HG03159 (cell line): ENCODE results near the gene DCC.
A peak's percentile ranks its signal among the peaks of the same experiment; 100 is the strongest.

Source experiments
- ATAC-seq: cut with Tn5 transposase; IDR thresholded peaks from one replicate; pipeline ENCODE4 v1.9.1; 2021; ENCODE audit warnings: mild to moderate bottlenecking, moderate library complexity; ENCODE audit not compliant: unreplicated experiment

Gene DCC

GRCh38 chr18:52572036-52573000 lies 232.3 kb downstream of the DCC start:
- ATAC-seq: no peak

- no peak for ATAC-seq
Measured at GRCh38 chr18:52577795-52578194, 237.8 kb downstream of the DCC start.

GRCh38 chr18:52582061-52582460 lies 242.1 kb downstream of the DCC start:
- no peak for ATAC-seq

GRCh38 chr18:52582516-52582915 lies 242.5 kb downstream of the DCC start:
- ATAC-seq: no peak

DNA sequence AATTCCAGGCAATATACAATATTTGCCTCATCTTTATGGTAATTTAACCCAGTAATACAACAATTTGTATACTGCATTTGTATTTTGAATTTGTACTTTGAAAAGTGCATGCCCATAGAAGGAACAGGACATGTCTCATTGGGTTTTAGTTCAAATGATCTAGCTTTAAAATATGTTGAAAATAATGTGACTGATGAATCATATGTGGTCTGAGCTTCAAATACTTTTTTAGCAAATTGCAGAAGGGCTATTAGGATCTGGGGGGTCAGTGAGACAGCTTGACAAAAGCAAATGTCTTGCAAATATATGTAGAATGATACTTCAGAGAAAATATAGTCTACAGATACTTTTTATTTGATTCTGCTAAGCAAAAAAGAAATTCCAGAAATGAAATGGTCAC lies 248.9 kb downstream of the DCC start:
- ATAC-seq: no peak

DNA sequence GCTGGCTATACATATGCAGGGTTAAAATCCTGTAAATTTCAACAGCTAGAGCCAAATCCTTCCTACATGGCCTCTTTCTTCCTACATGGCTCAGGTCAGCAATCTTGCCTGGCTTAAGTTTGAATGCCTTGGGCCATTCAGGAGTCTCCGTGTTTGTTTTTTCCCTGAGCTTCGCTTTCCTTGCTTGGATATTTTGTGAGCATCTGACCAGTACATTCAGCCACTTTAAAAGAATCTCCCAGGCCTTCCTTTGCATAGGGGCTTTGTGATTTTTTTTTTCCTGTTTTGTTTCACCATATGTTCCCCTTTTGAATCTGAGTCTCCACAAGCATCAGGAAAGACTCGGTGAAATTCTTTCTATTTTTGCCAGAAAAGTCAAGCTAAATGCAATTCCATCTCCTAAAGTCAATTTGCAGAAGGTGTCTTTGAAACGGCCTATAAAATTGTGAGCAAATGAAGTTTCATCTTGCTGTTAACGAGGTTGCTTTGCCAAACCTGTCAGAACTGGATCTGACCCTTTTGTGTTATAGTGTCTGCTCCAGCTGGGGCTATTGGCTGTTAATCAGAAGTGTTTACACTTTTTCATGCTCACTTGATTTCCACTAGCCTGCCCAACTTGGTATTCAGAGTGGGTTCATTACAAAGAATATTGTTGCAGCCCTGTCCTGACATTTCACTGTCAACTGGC lies 256.9 kb downstream of the DCC start:
- no peak for ATAC-seq

DNA sequence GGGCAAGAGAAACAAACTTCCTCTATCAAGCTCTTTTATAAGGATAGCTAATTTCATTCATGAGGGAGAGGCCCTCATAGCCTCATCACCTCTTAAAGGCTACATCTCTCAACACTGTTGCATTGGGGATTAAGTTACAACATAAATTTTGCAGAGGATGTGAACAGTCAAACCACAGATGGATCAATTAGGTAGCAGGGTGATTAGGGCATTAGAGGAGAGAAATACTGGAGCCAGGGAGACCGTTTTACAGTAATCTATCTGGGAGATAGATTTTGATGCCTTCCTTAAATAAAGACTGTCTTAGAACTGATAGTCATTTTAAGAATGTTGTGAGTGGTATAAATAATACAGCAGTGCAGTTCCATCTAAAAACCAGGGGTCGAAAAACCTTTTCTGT lies 258.9 kb downstream of the DCC start:
- ATAC-seq: no peak

GRCh38 chr18:52602820-52603219 lies 262.8 kb downstream of the DCC start:
- no peak for ATAC-seq

DNA sequence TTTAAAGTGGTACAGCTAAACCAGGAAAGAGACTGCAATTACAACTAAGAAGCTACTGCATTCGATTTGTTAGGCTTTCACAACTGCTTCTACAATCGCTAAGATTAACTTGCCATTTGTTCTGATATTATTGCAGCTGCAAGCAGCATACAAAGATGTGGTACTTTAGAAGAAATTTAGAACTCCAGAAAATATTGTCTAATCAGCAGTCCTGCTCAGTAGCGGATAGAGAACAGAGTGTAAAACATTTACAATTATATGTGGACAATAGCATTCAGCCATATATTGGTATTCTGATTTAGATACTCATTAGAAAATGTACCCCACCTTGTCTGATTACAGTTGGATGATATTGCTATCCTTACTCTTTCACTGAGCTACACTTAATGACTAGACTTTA lies 265.3 kb downstream of the DCC start:
- ATAC-seq: no peak

- no peak for ATAC-seq
Measured at GRCh38 chr18:52607985-52608384, 268.0 kb downstream of the DCC start.

- no peak for ATAC-seq
Measured at GRCh38 chr18:52610451-52611115, 270.6 kb downstream of the DCC start.

DNA sequence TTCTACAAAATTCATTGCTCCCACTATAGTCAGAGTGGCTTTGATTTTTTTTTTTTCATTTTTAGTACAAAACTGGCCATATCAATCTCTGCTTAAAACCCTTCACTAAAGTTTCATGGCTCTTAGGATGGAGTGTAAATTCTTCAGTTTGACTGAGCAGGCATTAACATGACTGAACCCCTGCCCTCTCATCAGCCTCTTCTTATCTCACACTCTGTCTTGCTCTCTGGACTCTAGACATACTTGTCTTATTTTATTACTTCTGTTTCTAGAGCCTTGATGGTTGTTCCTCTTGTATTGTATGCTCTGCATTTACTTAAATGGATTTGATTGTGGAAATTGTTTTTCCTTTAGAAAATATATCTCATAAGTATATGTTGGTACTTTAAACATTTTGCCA lies 272.4 kb downstream of the DCC start:
- no peak for ATAC-seq

- ATAC-seq: no peak
Measured at GRCh38 chr18:52615321-52615720, 275.3 kb downstream of the DCC start.

- ATAC-seq: peak; percentile 93
Measured at GRCh38 chr18:52615943-52616342, 275.9 kb downstream of the DCC start.

DNA sequence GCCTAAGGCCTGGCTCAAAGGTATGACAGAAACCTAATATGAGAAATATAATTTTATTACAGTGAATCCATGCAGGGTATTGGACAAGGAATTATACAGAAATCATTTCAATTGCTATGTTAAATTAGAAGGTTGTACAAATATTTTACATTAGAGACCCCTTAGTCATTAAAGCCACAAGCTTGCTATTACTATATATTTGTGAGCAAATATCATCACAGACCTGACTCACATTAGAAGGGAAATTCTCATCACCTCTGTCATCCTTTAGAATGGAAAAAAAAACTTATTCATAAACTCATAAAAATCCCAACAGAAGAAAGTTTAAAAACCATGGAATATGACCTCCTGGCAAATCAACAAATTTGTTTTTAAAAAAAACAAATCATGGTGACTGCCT lies 277.9 kb downstream of the DCC start:
- ATAC-seq: no peak

GRCh38 chr18:52620926-52621439 lies 281.0 kb downstream of the DCC start:
- ATAC-seq: no peak

DNA sequence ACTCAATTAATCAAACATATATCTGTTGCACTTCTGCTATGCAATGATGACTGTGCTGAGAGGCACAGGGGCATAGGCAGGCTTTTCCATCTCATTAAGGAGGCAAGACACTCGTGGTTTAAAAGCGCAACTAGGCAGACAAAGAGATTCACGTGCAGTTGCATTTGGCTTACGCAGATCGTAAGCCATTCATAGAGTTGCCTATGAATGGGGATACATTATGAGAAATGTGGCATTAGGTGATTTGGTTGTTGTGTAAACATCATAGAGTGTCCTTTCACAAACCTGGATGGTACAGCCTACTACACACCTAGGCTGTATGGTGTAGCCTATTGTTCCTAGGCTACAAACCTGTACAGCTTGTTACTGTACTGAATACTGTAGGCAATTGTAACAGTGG lies 284.7 kb downstream of the DCC start:
- no peak for ATAC-seq

- no peak for ATAC-seq
Measured at GRCh38 chr18:52636536-52636935, 296.5 kb downstream of the DCC start.

DNA sequence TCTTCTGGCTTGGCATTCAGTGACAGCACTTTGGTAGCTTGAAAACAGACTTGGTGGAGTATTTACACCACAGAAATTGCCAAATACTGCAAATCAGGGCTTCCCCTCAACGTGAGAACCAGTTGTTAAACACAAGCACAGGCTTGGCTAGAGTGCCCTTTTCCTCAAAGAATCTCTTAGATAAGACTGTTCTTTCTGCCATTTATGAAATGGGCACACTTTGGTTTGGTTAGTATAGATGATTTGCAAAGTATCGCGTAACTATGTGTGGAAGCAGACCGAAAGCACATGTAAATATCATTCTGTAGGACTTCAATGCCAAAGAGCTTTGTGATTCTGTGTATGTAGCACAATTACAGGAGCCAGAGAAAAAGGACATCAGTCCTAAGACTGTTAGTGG lies 308.2 kb downstream of the DCC start:
- no peak for ATAC-seq

DNA sequence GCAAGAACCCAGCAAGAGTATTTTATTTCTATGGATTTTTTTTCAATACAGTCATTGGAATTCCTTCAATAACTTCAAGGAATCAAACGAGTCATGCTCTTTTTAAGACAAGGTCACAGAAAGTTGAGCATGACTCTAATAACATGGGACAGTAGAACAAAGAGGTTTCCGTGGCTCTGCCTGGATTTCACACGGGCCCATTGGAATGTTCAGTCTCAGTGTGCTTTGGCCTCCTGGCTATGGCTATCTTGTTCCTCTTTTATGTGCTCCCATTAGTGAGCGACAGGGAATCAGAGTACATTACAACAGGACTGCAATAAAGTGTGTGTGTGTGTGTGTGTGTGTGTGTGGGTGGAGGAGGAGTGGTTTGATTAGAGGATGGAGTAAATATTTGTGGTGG lies 312.4 kb downstream of the DCC start:
- ATAC-seq: no peak

- no peak for ATAC-seq
Measured at GRCh38 chr18:52657043-52657805, 317.2 kb downstream of the DCC start.
